ENCODE measurements around the gene VPS4A.

- TF ChIP-seq CTCF (IDR thresholded peaks at IDR 0.05; ENCODE audit: insufficient read depth, low read length) (no peak), POLR2AphosphoS5 (IDR thresholded peaks at IDR 0.05; ENCODE audit: low read depth) (no peak), SPI1 (IDR thresholded peaks at IDR 0.05; ENCODE audit: borderline replicate concordance, low read depth) (no peak), REST (IDR thresholded peaks at IDR 0.05; ENCODE audit: insufficient replicate concordance, low read depth) (no peak)
These were observed 9.9 kb downstream of the VPS4A start for GRCh38 chr16:69321080-69321479.

Data from HL-60 (cell line).